ENCODE data around the gene SFTPA2. TPM values are rescaled to one million over a fixed set of nuclear protein-coding genes. Genes with fewer than 3 reads are reported as not detected.
"Not testable (repeated sequence)": the region's sequence is repeated elsewhere in the genome, so short reads cannot be mapped to it uniquely, and the experiment has no call there.

Gene SFTPA2
- total RNA-seq, 2 donors from 2014 or later: not detected

- DNase-seq (ENCODE audit: low spot score in 2 of 2) (no peak), ATAC-seq (no peak)
- Mint-ChIP-seq H3K27ac (no peak overlapping the region), H3K9me3 (no peaks in the 10 kb centered on the region), H3K36me3 (peaks cover 0 to 6% of the 10 kb centered on the region in 2 donors)
These were observed 19.2 kb upstream of the SFTPA2 start for GRCh38 chr10:79579361-79579760.

- Mint-ChIP-seq H3K36me3 (peaks cover 14 to 32% of the 10 kb centered on the region in 2 donors), H3K9me3 (peaks cover 5 to 11% of the 10 kb centered on the region in 2 donors)
- not testable (repeated sequence) for ATAC-seq; H3K27ac Mint-ChIP-seq; DNase-seq (ENCODE audit: low spot score in 2 of 2)
These were observed 10.4 kb upstream of the SFTPA2 start for GRCh38 chr10:79570624-79571023.

- DNase-seq (ENCODE audit: low spot score in 2 of 2) (no peak), ATAC-seq (no peak)
- no peak overlapping the region for H3K27ac Mint-ChIP-seq
- no peaks in the 10 kb centered on the region for H3K9me3 Mint-ChIP-seq
- no peaks in the 10 kb centered on the region for H3K36me3 Mint-ChIP-seq
These were observed 3.2 kb upstream of the SFTPA2 start for GRCh38 chr10:79563426-79563825.

- ATAC-seq (peak; percentile 59 to 91), DNase-seq (ENCODE audit: low spot score in 2 of 2) (peak in 1 of 2 donors; percentile 75)
- Mint-ChIP-seq H3K9me3 (no peaks in the 10 kb centered on the region), H3K36me3 (no peaks in the 10 kb centered on the region), H3K27ac (no peak overlapping the region)
These were observed 2.0 kb upstream of the SFTPA2 start for GRCh38 chr10:79562135-79562756.

GRCh38 chr10:79561257-79561656 is 1.1 kb upstream of the SFTPA2 start:
- H3K36me3 Mint-ChIP-seq: no peaks in the 10 kb centered on the region
- no peaks in the 10 kb centered on the region for H3K9me3 Mint-ChIP-seq
- ATAC-seq (no peak), DNase-seq (ENCODE audit: low spot score in 2 of 2) (no peak)
- no peak overlapping the region for H3K27ac Mint-ChIP-seq

GRCh38 chr10:79559726-79560125 is 481 bp downstream of the SFTPA2 start:
- DNase-seq (ENCODE audit: low spot score in 2 of 2): no peak
- ATAC-seq: no peak
- no peaks in the 10 kb centered on the region for H3K9me3 Mint-ChIP-seq
- no peak overlapping the region for H3K27ac Mint-ChIP-seq
- no peaks in the 10 kb centered on the region for H3K36me3 Mint-ChIP-seq

- not testable (repeated sequence) for DNase-seq (ENCODE audit: low spot score in 2 of 2); H3K9me3 Mint-ChIP-seq; H3K36me3 Mint-ChIP-seq; H3K27ac Mint-ChIP-seq; ATAC-seq
These were observed 3.2 kb downstream of the SFTPA2 start for GRCh38 chr10:79556961-79557360.

- H3K9me3 Mint-ChIP-seq: no peaks in the 10 kb centered on the region
- H3K27ac Mint-ChIP-seq: no peak overlapping the region
- DNase-seq (ENCODE audit: low spot score in 2 of 2): no peak
- H3K36me3 Mint-ChIP-seq: no peaks in the 10 kb centered on the region
- ATAC-seq: no peak
These were observed 4.6 kb downstream of the SFTPA2 start for GRCh38 chr10:79555354-79556309.

- DNase-seq (ENCODE audit: low spot score in 2 of 2) (no peak), ATAC-seq (no peak)
- Mint-ChIP-seq H3K27ac (no peak overlapping the region), H3K36me3 (peaks cover 0 to under 1% of the 10 kb centered on the region in 2 donors), H3K9me3 (no peaks in the 10 kb centered on the region)
These were observed 8.1 kb downstream of the SFTPA2 start for GRCh38 chr10:79552143-79552542.

GRCh38 chr10:79547973-79548372 is 12.2 kb downstream of the SFTPA2 start:
- Mint-ChIP-seq H3K36me3 (peaks cover 7 to 22% of the 10 kb centered on the region in 2 donors), H3K27ac (peak overlapping the region; percentile 50 to 53), H3K9me3 (peaks cover 5 to 18% of the 10 kb centered on the region in 2 donors)
- peak in 1 of 2 donors; percentile 82 for ATAC-seq
- DNase-seq (ENCODE audit: low spot score in 2 of 2): no peak

- Mint-ChIP-seq H3K36me3 (peaks cover 7 to 22% of the 10 kb centered on the region in 2 donors), H3K27ac (peak overlapping the region in 1 of 2 donors; percentile 24), H3K9me3 (peaks cover 5 to 18% of the 10 kb centered on the region in 2 donors)
- not testable (repeated sequence) for ATAC-seq; DNase-seq (ENCODE audit: low spot score in 2 of 2)
These were observed 13.1 kb downstream of the SFTPA2 start for GRCh38 chr10:79547128-79547527.

- Mint-ChIP-seq H3K36me3 (peaks cover 7 to 22% of the 10 kb centered on the region in 2 donors), H3K9me3 (peaks cover 5 to 18% of the 10 kb centered on the region in 2 donors)
- DNase-seq (ENCODE audit: low spot score in 2 of 2); H3K27ac Mint-ChIP-seq; ATAC-seq: not testable (repeated sequence)
These were observed 15.1 kb downstream of the SFTPA2 start for GRCh38 chr10:79544926-79545659.

GRCh38 chr10:79544408-79544807 is 15.8 kb downstream of the SFTPA2 start:
- DNase-seq (ENCODE audit: low spot score in 2 of 2); H3K27ac Mint-ChIP-seq; ATAC-seq: not testable (repeated sequence)
- Mint-ChIP-seq H3K9me3 (peaks cover 5 to 18% of the 10 kb centered on the region in 2 donors), H3K36me3 (peaks cover 7 to 22% of the 10 kb centered on the region in 2 donors)

- H3K9me3 Mint-ChIP-seq: peaks cover 5 to 18% of the 10 kb centered on the region in 2 donors
- no peak for DNase-seq (ENCODE audit: low spot score in 2 of 2)
- no peak for ATAC-seq
- peaks cover 7 to 22% of the 10 kb centered on the region in 2 donors for H3K36me3 Mint-ChIP-seq
- H3K27ac Mint-ChIP-seq: no peak overlapping the region
These were observed 17.6 kb downstream of the SFTPA2 start for GRCh38 chr10:79542626-79543025.

GRCh38 chr10:79540930-79541329 is 19.3 kb downstream of the SFTPA2 start:
- H3K27ac Mint-ChIP-seq; H3K9me3 Mint-ChIP-seq; H3K36me3 Mint-ChIP-seq; DNase-seq (ENCODE audit: low spot score in 2 of 2): not testable (repeated sequence)
- ATAC-seq: peak; percentile 78 to 96

- ATAC-seq; DNase-seq (ENCODE audit: low spot score in 2 of 2); H3K27ac Mint-ChIP-seq; H3K36me3 Mint-ChIP-seq; H3K9me3 Mint-ChIP-seq: not testable (repeated sequence)
These were observed 21.9 kb downstream of the SFTPA2 start for GRCh38 chr10:79538311-79538710.

- not testable (repeated sequence) for H3K36me3 Mint-ChIP-seq; DNase-seq (ENCODE audit: low spot score in 2 of 2); H3K27ac Mint-ChIP-seq; H3K9me3 Mint-ChIP-seq; ATAC-seq
These were observed 26.4 kb downstream of the SFTPA2 start for GRCh38 chr10:79533903-79534175.

Measured in activated naive CD4-positive, alpha-beta T cell treated with anti-CD3 and anti-CD28 coated beads, Interleukin-2, amount 50 U/mL, for 72 hours (primary cell).